NCI-H2227 (cell line): ENCODE measurements around the gene PKN3.
"Not testable (repeated sequence)": the region's sequence is repeated elsewhere in the genome, so short reads cannot be mapped to it uniquely, and the experiment has no call there.

Experiments used
- DNase-seq: peaks from one replicate; lab custom pipeline; 2025; ENCODE audit not compliant: unreplicated experiment; lab: John Stamatoyannopoulos, UW

PKN3 gene

DNA sequence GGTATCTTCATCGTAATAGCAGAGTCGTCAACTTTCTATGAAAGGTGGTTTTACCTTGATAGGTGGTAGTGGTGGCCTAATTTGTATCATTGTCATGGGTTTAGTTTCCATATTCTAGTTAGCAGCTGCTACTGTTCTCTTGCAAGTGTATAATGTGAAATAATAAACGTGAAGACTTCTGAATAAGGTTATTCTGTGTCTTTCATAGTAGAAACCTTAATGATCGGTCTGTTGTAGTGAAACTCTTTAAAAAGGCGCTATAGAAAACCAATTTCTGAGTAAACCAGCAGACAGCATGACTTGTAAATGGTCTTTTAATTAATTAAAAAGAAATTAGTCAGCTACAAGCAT lies 11.6 kb upstream of the PKN3 start:
- no peak for DNase-seq

- not testable (repeated sequence) for DNase-seq
Observed at GRCh38 chr9:128693738-128694137, 8.6 kb upstream of the PKN3 start.

DNA sequence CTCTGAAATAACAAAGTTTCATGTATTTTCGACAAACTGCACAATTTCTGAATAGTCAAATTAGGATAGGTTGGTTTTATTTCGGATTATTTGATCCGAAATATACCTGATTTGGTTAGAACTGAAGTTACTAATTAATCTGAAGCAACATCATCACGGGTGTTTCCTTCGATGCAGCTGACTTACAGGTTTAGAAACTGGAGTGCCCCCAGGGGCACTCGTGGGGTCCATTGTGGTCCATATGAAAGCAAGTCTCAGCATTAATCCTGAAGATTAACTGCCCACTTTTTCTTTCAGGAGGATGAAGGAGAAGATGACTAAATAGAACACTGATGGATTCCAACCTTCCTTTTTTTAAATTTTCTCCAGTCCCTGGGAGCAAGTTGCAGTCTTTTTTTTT lies 8.0 kb upstream of the PKN3 start:
- no peak for DNase-seq

- no peak for DNase-seq
Observed at GRCh38 chr9:128696923-128697707, 5.2 kb upstream of the PKN3 start.

GRCh38 chr9:128699096-128699795 lies 3.1 kb upstream of the PKN3 start:
- DNase-seq, result not testable (repeated sequence)

DNA sequence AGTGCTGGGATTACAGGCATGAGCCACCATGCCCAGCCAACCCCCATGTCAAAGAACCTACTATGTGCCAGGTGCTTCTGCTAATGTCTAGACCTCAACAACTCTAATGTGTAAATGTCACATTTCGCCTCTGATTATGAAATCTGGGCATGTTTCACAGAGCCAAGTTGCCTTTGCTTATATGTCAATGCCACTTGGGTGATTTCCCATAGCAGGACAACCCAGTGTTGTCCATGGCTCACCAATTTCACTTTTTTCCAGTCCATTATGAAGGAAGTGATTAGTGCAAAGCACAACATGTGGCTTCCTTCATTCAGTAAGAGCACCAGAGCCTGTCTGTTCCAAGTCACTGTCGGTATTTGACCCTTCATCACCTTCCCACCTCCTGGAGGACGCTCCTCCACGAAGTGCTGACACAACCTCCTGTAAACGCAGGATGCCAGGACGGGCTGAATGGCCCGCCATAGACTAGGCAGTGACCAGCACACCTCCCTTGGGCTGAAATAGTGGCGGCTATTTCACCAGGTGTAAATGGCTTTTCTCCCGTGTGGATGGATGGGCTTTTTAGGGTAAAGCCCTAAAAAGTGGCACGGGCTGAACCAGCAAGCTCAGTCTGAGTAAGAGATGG lies 962 bp upstream of the PKN3 start:
- DNase-seq, result no peak

DNA sequence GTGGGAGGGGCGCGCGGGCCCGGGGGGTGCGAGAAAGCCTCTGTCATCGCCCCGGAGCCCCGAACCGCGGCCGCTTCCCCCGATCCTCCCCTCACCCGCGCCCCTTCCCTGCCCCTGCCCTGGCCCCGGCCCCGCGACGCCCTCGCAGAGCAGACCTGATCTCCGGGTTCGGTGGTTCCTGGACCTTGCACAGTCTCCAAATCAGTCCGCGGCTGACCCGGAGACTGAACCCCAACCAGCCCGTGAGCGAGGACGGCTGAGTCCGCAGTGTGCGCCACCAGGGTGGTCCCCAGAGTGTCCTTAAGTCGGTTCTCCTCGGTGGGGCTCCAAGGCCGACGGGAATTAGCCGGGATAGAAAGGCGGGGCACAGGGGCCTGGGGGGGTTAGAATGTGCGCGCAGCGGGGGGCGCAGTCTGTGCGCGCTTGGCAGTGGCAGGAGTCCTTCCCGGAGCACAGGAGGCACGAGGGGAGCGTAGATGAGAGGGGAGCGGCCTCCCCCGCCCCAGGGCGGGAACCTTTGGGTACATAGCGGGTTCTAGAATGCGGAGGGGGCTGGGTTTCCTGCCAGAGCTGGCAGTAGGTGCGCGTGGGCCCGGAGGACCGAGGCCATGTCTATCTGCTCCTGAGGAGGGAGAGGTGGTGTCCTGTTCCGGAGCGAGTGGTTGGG lies 779 bp downstream of the PKN3 start:
- peak; percentile 51 for DNase-seq

GRCh38 chr9:128703616-128704355 lies 1.5 kb downstream of the PKN3 start:
- DNase-seq, result no peak

DNA sequence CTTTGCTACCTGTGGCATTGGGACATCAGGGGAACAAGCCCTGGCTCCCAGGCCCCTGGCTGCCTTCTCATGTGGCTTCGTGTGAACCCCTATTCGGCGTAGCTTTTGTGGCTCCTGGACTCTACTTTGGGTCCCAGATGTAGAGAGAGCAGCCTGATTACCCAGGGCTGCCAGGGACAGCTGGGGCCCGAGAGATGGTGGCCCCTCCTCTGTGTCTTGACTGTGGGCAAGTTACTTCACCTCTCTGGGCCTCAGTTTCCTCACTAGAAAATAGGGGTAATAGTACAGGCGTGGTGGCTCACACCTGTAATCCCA lies 2.0 kb downstream of the PKN3 start:
- DNase-seq, result no peak

DNA sequence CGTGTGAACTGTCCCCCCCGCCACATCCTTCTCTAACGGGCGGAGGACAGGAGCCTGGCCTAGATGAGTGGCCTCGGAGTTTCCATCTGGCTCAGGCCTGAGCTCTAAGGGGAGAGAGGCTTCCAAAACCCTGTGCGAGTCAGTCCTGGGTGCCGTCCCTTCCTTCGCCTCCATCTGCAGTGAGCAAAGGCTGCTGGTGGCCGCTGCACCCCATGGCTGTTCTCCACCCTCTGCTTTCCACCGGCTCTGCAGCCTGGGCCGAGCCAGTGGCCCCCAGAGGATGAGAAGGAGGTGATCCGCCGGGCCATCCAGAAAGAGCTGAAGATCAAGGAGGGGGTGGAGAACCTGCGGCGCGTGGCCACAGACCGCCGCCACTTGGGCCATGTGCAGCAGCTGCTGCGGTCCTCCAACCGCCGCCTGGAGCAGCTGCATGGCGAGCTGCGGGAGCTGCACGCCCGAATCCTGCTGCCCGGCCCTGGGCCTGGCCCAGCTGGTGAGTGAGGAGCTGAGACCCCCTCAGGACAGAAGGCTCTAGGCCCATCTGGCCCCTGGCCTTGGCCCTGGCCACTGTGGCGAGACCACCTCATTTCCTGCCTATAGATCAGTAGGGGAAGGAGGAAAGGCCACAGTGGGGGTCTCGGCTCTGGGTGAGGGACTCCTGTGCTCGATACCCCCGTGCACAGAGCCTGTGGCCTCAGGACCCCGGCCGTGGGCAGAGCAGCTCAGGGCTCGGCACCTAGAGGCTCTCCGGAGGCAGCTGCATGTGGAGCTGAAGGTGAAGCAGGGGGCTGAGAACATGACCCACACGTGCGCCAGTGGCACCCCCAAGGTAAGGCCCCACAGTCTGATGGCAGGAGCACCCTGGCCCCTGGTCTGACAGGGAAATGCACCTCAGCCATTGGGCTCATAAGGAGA lies 3.0 kb downstream of the PKN3 start:
- no peak for DNase-seq

DNA sequence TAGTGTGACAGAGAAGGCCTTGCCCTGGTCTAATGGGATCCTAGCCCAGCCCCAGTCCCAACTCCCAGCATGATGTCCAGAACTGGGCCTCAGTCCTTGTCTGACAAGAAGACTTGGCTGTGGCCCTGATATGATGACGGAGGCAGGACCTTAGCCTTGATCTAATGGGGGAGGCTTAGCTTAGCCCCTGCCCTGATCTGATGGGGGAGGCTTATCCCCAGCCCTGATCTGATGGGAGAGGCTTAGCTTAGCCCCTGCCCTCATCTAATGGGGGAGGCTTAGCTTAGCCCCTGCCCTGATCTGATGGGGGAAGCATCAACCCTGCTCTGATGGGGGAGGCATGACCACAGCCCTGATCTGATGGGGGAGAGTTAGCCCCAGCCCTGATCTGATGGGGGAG lies 3.7 kb downstream of the PKN3 start:
- no peak for DNase-seq

DNA sequence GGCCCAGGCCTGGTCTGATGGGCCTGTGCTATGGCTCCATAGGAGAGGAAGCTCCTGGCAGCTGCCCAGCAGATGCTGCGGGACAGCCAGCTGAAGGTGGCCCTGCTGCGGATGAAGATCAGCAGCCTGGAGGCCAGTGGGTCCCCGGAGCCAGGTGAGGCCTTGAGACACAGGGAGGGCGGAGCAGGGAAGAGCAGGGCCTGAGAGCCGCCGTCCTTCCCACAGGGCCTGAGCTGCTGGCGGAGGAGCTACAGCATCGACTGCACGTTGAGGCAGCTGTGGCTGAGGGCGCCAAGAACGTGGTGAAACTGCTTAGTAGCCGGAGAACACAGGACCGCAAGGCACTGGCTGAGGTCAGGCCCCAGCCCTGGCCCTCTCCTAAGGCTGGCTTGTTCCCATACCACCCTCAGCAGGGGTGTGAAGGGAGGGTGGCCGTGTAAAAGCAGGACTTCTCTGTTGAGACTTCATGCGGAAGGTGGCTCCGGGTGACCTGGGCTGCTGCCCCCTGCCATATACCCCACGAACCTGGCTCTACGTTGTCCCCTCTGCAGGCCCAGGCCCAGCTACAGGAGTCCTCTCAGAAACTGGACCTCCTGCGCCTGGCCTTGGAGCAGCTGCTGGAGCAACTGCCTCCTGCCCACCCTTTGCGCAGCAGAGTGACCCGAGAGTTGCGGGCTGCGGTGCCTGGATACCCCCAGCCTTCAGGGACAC lies 4.5 kb downstream of the PKN3 start:
- no peak for DNase-seq

DNA sequence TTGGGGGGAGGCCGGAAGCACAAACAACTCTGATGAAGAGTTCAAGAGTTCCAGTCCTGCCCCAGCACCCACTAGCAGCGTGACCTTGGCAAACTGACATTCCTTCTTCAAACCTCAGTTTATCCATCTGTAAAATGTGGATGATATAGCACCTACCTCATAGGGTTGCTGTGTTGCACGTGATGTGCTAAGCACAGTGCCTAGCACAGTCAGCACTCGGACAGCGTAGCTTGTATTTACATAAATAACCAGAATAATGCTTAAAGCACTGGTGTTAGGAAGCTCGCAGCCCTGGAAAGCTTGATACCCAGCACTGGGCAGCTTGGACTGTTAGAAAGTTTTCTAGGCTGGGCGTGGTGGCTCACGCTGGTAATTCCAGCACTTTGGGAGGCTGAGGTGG lies 5.1 kb downstream of the PKN3 start:
- DNase-seq, result no peak

- DNase-seq, result no peak
Observed at GRCh38 chr9:128712451-128713410, 10.4 kb downstream of the PKN3 start.

- DNase-seq, result no peak
Observed at GRCh38 chr9:128713411-128713780, 11.1 kb downstream of the PKN3 start.

DNA sequence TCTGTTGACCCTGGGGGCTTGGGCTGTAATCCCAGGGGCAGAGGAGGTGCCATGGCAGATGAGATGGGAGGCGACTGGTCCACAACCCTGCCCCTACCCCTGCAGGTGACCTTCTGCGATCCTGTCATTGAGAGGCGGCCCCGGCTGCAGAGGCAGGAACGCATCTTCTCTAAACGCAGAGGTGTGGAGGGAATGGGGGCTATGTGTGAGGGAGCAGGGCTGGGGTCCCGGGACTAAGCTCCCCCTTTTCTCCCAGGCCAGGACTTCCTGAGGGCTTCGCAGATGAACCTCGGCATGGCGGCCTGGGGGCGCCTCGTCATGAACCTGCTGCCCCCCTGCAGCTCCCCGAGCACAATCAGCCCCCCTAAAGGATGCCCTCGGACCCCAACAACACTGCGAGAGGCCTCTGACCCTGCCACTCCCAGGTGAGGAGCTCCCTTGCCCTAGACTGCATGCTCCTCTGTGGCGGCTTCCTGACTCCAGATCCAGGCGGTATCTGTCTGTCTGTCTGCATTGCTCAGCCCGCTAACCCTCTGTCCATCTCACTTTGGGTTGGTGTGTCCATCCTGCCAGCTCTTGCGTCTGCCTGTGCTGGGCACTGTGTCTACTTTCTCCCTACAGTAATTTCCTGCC lies 11.8 kb downstream of the PKN3 start:
- DNase-seq, result no peak

GRCh38 chr9:128714586-128715435 lies 12.5 kb downstream of the PKN3 start:
- no peak for DNase-seq
